Adrenal gland (tissue), 5 donors: Measurements from ENCODE around the gene PABPC1L.

ENCODE experiments used
- POLR2A ChIP-seq, 2 donors: fragments of 450-650 bp; IDR thresholded peaks; one replicate each; pipeline ENCODE4 v1.6.1; 2017; ENCODE audit warnings: antibody characterized with exemption in 2 of 2, mild to moderate bottlenecking in 2 of 2, moderate library complexity in 1 of 2
- TF ChIP-seq, protein P1 (sequence below), 6 experiments: fragments of 450-650 bp in 4 of 6; fragments of 200-600 bp in 2 of 6; sonication (generic) in 1 of 6; IDR thresholded peaks; 1 replicate in 5 of 6; 2 replicates in 1 of 6; pipeline versions ENCODE4 v1.5.1 to v1.8.0; 2016 to 2021; ENCODE audit warnings: antibody characterized with exemption in 6 of 6, mild to moderate bottlenecking in 2 of 6, moderate library complexity in 1 of 6
- donor health status: DM: no; HTN: no; CAD: no.

DNA sequence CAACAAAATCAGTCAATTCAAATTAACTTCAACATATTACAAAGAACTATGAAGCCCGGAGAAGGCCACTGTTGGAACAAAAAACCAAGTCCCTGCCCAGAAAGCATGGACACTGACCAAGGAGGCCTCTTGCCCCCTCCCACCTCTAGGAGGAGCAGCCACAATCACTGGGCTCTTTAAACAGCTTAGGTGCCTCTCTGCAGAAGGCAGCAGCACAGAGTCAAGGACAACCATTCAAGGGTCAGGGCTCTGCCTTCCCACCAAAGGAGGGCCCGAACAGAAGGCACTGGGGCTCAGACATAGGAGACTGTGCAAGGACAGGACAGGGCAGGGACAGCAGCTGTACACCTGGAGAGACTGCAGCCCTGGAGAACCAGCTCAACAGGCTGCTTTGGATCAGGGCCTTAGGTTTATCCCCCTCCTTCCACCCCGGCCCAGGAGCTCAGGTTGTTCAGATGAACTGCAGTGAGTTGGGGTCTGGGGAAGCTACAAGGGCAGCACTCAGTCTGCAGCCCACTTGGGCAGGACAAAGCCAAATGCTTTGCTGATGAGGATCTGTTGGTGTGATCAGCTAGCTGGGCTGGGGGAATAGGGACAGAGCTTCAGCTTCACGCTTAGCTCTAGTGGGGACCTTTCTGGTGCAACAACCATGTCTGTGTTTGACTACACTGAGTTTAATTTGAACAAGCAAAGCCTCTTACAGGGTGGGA lies 32.6 kb downstream of the PABPC1L start:
- TF ChIP-seq, protein P1, sequence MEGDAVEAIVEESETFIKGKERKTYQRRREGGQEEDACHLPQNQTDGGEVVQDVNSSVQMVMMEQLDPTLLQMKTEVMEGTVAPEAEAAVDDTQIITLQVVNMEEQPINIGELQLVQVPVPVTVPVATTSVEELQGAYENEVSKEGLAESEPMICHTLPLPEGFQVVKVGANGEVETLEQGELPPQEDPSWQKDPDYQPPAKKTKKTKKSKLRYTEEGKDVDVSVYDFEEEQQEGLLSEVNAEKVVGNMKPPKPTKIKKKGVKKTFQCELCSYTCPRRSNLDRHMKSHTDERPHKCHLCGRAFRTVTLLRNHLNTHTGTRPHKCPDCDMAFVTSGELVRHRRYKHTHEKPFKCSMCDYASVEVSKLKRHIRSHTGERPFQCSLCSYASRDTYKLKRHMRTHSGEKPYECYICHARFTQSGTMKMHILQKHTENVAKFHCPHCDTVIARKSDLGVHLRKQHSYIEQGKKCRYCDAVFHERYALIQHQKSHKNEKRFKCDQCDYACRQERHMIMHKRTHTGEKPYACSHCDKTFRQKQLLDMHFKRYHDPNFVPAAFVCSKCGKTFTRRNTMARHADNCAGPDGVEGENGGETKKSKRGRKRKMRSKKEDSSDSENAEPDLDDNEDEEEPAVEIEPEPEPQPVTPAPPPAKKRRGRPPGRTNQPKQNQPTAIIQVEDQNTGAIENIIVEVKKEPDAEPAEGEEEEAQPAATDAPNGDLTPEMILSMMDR (IDR thresholded peaks at IDR 0.05) = no peak
- no peak for TF ChIP-seq POLR2A (IDR thresholded peaks at IDR 0.05)
